GM12878 (cell line): ENCODE data around the gene MTCL3.

Experiments used
- ATAC-seq: fragments of 200-7000 bp; cut with Tn5 transposase; 3 replicates; pipeline ENCODE4 v1.9.1; 2020; ENCODE audit warnings: mild to moderate bottlenecking, moderate library complexity
- BruUV-seq: library from RNA; stranded (reverse); fragments of 400-500 nt; replicated peaks from 2 replicates; lab custom pipeline; 2021; lab: Mats Ljungman, UMichigan
- CTCF ChIA-PET: fragments of 300-600 bp; sonication (Branson Sonifier 250); formaldehyde crosslinking; extraction: SDS; loops from one replicate; lab custom pipeline; 2021; ENCODE audit warnings: inconsistent platforms; lab: Yijun Ruan, JAX
- POLR2A ChIA-PET: fragments of 350-600 bp; formaldehyde crosslinking; extraction: SDS; loops from one replicate; lab custom pipeline; 2021; ENCODE audit warnings: inconsistent platforms; lab: Charles Lee
- RAD21 ChIA-PET: fragments of 300-600 bp; sonication (Branson Sonifier 250); formaldehyde crosslinking; loops from one replicate; lab custom pipeline; 2023; ENCODE audit warnings: antibody characterized with exemption; ENCODE audit not compliant: unreplicated experiment; lab: Charles Lee
- SMC1A ChIA-PET: fragments of 300-600 bp; sonication (Branson Sonifier 250); formaldehyde crosslinking; loops from one replicate; lab custom pipeline; 2023; ENCODE audit not compliant: unreplicated experiment, uncharacterized antibody; lab: Charles Lee
- DNase-seq: peaks from one replicate; pipeline ENCODE4 v3.0.0-alpha.2; 2011; ENCODE audit warnings: low read depth, low spot score
- FAIRE-seq: peaks from 3 replicates; lab custom pipeline; 2011; peaks lifted over from hg19 to GRCh38; lab: Jason Lieb, UNC
- H2AFZ ChIP-seq: 2 replicates; pipeline ENCODE4 v1.6.0; 2011; ENCODE audit warnings: low read depth, low read length, control low read depth; ENCODE audit not compliant: control insufficient read depth
- H3K27ac ChIP-seq: 2 replicates; pipeline ENCODE4 v1.5.1; 2011; ENCODE audit warnings: control low read depth; ENCODE audit not compliant: control insufficient read depth, insufficient read depth
- H3K27me3 ChIP-seq, 2 experiments: replicated peaks in 1 of 2; 2 replicates each; pipeline versions ENCODE4 v1.6.0 to v1.6.1; 2011; ENCODE audit warnings: low read length in 1 of 2; ENCODE audit not compliant: control insufficient read depth in 2 of 2, insufficient read depth in 2 of 2
- H3K36me3 ChIP-seq, 2 experiments: 2 replicates each; pipeline ENCODE4 v1.5.1; 2011; ENCODE audit warnings: low read length in 1 of 2; ENCODE audit not compliant: control insufficient read depth in 2 of 2, insufficient read depth in 2 of 2
- H3K4me1 ChIP-seq: 2 replicates; pipeline ENCODE4 v1.6.1; 2011; ENCODE audit warnings: mild to moderate bottlenecking, low read length, moderate library complexity, mixed read lengths; ENCODE audit not compliant: control insufficient read depth, insufficient read depth
- H3K4me2 ChIP-seq: 2 replicates; pipeline ENCODE4 v1.6.0; 2011; ENCODE audit warnings: control low read depth; ENCODE audit not compliant: control insufficient read depth, insufficient read depth
- H3K4me3 ChIP-seq: fragments of 200-600 bp; sonication (generic); 2 replicates; pipeline ENCODE4 v1.5.1; 2016
- H3K79me2 ChIP-seq: 2 replicates; pipeline ENCODE4 v1.6.0; 2011; ENCODE audit warnings: low read length; ENCODE audit not compliant: control insufficient read depth, insufficient read depth
- H3K9ac ChIP-seq: 2 replicates; pipeline ENCODE4 v1.8.0; 2011; ENCODE audit warnings: low read length, control low read depth, mixed read lengths; ENCODE audit not compliant: control insufficient read depth, insufficient read depth
- H3K9me3 ChIP-seq: replicated peaks from 3 replicates; pipeline ENCODE4 v1.5.1; 2011; ENCODE audit warnings: mild to moderate bottlenecking, low read length; ENCODE audit not compliant: control insufficient read depth, insufficient read depth
- H4K20me1 ChIP-seq: 2 replicates; pipeline ENCODE4 v1.6.0; 2011; ENCODE audit not compliant: control insufficient read depth, insufficient read depth
- ATF2 ChIP-seq: IDR thresholded peaks from 2 replicates; pipeline ENCODE4 v1.6.1; 2012; ENCODE audit warnings: low read length, inconsistent platforms
- BCL11A ChIP-seq: IDR thresholded peaks from 2 replicates; pipeline ENCODE4 v1.6.1; 2011; ENCODE audit warnings: low read depth, low read length
- BRCA1 ChIP-seq: IDR thresholded peaks from 2 replicates; pipeline ENCODE4 v1.6.1; 2011; ENCODE audit warnings: low read depth, low read length, improper control_type of control experiment
- CHD2 ChIP-seq: IDR thresholded peaks from 2 replicates; pipeline ENCODE4 v1.6.1; 2011; ENCODE audit warnings: low read depth, low read length, improper control_type of control experiment, borderline replicate concordance
- EGR1 ChIP-seq, 2 experiments: IDR thresholded peaks; 1 replicate in 1 of 2; 2 replicates in 1 of 2; pipeline ENCODE4 v1.6.1; 2011 to 2012; ENCODE audit warnings: low read depth in 2 of 2, low read length in 2 of 2, borderline replicate concordance in 1 of 2, mild to moderate bottlenecking in 1 of 2, moderate library complexity in 1 of 2
- ETV6 ChIP-seq, 2 experiments: fragments of 450-650 bp in 1 of 2; IDR thresholded peaks in 1 of 2; conservative IDR thresholded peaks in 1 of 2; 2 replicates each; pipeline ENCODE4 v1.6.1; 2014; ENCODE audit warnings: antibody characterized with exemption in 1 of 2, borderline replicate concordance in 1 of 2, low read depth in 1 of 2, mild to moderate bottlenecking in 1 of 2, moderate library complexity in 1 of 2
- HDAC2 ChIP-seq: fragments of 200-600 bp; sonication (generic); IDR thresholded peaks from 2 replicates; pipeline ENCODE4 v1.6.1; 2017
- IKZF1 ChIP-seq: fragments of 450-650 bp; conservative IDR thresholded peaks from 2 replicates; pipeline ENCODE4 v1.6.1; 2017; ENCODE audit warnings: antibody characterized with exemption, mild to moderate bottlenecking
- KAT2A ChIP-seq: conservative IDR thresholded peaks from 2 replicates; pipeline ENCODE4 v1.6.1; 2011; ENCODE audit warnings: low read depth, low read length; ENCODE audit not compliant: control insufficient read depth
- NFXL1 ChIP-seq: fragments of 450-650 bp; IDR thresholded peaks from 2 replicates; pipeline ENCODE4 v1.6.1; 2017; ENCODE audit warnings: antibody characterized with exemption, mild to moderate bottlenecking, borderline replicate concordance
- NFYA ChIP-seq: IDR thresholded peaks from 2 replicates; pipeline ENCODE4 v1.6.1; 2011; ENCODE audit warnings: low read depth, mild to moderate bottlenecking, low read length, improper control_type of control experiment, borderline replicate concordance
- PAX8 ChIP-seq: fragments of 450-650 bp; IDR thresholded peaks from 2 replicates; pipeline ENCODE4 v1.6.1; 2017; ENCODE audit warnings: mild to moderate bottlenecking, moderate library complexity
- PRDM15 ChIP-seq: fragments of 450-650 bp; formaldehyde crosslinking; IDR thresholded peaks from 2 replicates; pipeline ENCODE4 v1.4.0; 2020; ENCODE audit warnings: mild to moderate bottlenecking, moderate library complexity
- SUZ12 ChIP-seq: fragments of 200-600 bp; sonication (generic); IDR thresholded peaks from one replicate; pipeline ENCODE4 v1.6.1; 2018; ENCODE audit warnings: antibody characterized with exemption, mild to moderate bottlenecking; ENCODE audit not compliant: unreplicated experiment
- WGBS: methylation state at CpG from one replicate; pipeline ENCODE4 v1.1.6; 2016; ENCODE audit warnings: low lambda C conversion rate; ENCODE audit not compliant: insufficient replicate concordance, insufficient coverage; ENCODE audit errors: missing lambda C conversion rate; 5-methylcytosine and 5-hydroxymethylcytosine counted together
- in situ Hi-C: fragments of 300-500 bp; cut with MboI; formaldehyde crosslinking; loops from 9 replicates; pipeline ENCODE4 v1.14.3; 2018; ENCODE audit warnings: mixed read lengths
- intact Hi-C: fragments of 100-400 bp; cut with micrococcal nuclease; formaldehyde crosslinking; loops from one replicate; pipeline ENCODE4 v1.14.2; 2022; ENCODE audit not compliant: unreplicated experiment
- TF ChIP-seq, protein P1 (sequence below): fragments of 150-350 bp; IDR thresholded peaks from 2 replicates; pipeline ENCODE4 v1.6.1; 2014; ENCODE audit warnings: mild to moderate bottlenecking, low read depth, low read length
- TF ChIP-seq, protein P2 (sequence below): fragments of 450-650 bp; IDR thresholded peaks from 2 replicates; pipeline ENCODE4 v1.6.1; 2017; ENCODE audit warnings: borderline replicate concordance

Gene MTCL3

GRCh38 chr6:127518710-127519468 lies at the start of gene MTCL3:
MTCL3 (minus strand) TSS chr6:127519335.
- Histone ChIP-seq H3K9me3 (no peaks in the 10 kb centered on the region), H3K79me2 (no peaks in the 10 kb centered on the region), H3K9ac (no peak within 1 kb of the TSS), H4K20me1 (no peaks in the 10 kb centered on the region), H2AFZ (no peak within 1 kb of the TSS), H3K36me3 (no peaks in the 10 kb centered on the region), H3K4me3 (no peak within 1 kb of the TSS), H3K27me3 (peaks cover 8 to 15% of the 10 kb centered on the region in 2 experiments), H3K4me1 (peaks cover 4% of the 10 kb centered on the region), H3K4me2 (no peak within 1 kb of the TSS), H3K27ac (no peak within 1 kb of the TSS)
- DNase-seq (no peak), ATAC-seq (no peak), FAIRE-seq (no peak)
- POLR2A ChIA-PET: no interaction called here
- WGBS: 35% methylated on average over 33 of the region's 42 CpGs
- in situ Hi-C loops (no loop called here), intact Hi-C loops (no loop called here)
- TF ChIP-seq ATF2: no peak
- TF ChIP-seq ETV6 (conservative IDR thresholded peaks at IDR 0.05 in 1 of 2, IDR thresholded peaks at IDR 0.05 in 1 of 2; ENCODE audit: borderline replicate concordance in 1 of 2, low read depth in 1 of 2): no peak
- TF ChIP-seq HDAC2: no peak
- TF ChIP-seq NFYA: no peak
- no peak for TF ChIP-seq PAX8
- TF ChIP-seq KAT2A: no peak
- no peak for TF ChIP-seq IKZF1
- TF ChIP-seq, protein P1, sequence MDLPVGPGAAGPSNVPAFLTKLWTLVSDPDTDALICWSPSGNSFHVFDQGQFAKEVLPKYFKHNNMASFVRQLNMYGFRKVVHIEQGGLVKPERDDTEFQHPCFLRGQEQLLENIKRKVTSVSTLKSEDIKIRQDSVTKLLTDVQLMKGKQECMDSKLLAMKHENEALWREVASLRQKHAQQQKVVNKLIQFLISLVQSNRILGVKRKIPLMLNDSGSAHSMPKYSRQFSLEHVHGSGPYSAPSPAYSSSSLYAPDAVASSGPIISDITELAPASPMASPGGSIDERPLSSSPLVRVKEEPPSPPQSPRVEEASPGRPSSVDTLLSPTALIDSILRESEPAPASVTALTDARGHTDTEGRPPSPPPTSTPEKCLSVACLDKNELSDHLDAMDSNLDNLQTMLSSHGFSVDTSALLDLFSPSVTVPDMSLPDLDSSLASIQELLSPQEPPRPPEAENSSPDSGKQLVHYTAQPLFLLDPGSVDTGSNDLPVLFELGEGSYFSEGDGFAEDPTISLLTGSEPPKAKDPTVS: no peak
- TF ChIP-seq BRCA1: no peak
- no peak for TF ChIP-seq EGR1 (IDR thresholded peaks at IDR 0.05; ENCODE audit: borderline replicate concordance in 1 of 2, low read depth in 2 of 2, low read length in 2 of 2)
- no peak for TF ChIP-seq CHD2
- no peak for TF ChIP-seq SUZ12
- TF ChIP-seq BCL11A: no peak
- TF ChIP-seq NFXL1: no peak
- TF ChIP-seq PRDM15: no peak
- TF ChIP-seq, protein P2, sequence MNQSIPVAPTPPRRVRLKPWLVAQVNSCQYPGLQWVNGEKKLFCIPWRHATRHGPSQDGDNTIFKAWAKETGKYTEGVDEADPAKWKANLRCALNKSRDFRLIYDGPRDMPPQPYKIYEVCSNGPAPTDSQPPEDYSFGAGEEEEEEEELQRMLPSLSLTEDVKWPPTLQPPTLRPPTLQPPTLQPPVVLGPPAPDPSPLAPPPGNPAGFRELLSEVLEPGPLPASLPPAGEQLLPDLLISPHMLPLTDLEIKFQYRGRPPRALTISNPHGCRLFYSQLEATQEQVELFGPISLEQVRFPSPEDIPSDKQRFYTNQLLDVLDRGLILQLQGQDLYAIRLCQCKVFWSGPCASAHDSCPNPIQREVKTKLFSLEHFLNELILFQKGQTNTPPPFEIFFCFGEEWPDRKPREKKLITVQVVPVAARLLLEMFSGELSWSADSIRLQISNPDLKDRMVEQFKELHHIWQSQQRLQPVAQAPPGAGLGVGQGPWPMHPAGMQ: no peak
- RAD21 ChIA-PET: no interaction called here
- BruUV-seq: no TSS peak
- CTCF ChIA-PET: interaction anchor here (0.8 to 3.9 kb wide), 5 partner anchors 10 to 52 kb away, joined by 3 to 18 read pairs (median 3); no protein-coding TSS in a partner anchor
- SMC1A ChIA-PET: interaction anchor here (1.2 to 1.7 kb wide), 2 partner anchors 11 to 31 kb away, joined by 3 to 4 read pairs; no protein-coding TSS in a partner anchor
